CD1c-positive myeloid dendritic cell (primary cell): ENCODE results near the gene DPH1.
"Not testable (repeated sequence)": the region's sequence is repeated elsewhere in the genome, so short reads cannot be mapped to it uniquely, and the experiment has no call there.

ENCODE experiments used
- DNase-seq: peaks from one replicate; pipeline ENCODE4 v3.0.0-alpha.2; 2016; ENCODE audit errors: extremely low spot score

DPH1 gene

DNA sequence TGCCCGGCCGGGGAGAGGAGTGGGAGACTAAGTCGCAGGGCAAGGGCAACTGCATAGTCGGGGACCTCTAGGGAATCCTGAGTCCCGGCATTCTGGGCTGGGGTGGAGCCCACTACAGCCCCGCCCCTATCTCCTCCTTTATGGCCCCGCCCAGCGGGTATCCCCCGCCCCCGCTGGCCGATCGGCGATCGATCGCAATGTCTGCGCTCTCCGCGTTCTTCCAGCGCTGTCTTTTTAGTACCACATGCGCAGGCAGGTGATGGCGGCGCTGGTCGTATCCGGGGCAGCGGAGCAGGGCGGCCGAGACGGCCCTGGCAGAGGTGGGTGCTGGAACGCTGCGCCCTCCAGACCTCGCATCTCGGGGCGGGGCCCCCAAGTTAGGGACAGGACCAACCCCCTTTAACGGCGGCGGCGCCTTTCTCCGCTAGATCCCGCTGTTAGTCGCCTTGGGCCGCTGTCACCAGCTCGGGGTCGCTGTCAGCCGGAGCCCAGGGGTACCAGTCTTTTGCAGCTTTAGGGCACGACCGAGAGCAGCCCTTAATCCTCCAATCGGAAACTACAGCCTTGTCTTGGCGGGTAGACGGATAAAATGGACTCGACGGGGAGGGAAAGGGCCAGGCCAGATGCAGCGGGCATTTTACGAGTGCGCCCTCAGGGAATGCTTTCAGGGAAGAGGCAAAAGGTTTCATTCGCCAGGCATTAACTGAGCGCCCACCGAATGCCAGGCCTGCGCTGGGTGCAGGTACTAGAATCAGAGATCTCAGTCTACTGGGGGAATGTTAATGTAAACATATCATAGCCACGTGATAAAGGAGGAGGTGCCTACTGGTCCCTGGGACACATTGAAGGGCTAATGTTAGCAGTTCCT is at the start of gene DPH1:
TSS of gene DPH1 (plus strand) at position 243 of the 868 bp plus-strand sequence. CDS start at position 260, 17 bp downstream.
- peak; percentile 89 for DNase-seq

DNA sequence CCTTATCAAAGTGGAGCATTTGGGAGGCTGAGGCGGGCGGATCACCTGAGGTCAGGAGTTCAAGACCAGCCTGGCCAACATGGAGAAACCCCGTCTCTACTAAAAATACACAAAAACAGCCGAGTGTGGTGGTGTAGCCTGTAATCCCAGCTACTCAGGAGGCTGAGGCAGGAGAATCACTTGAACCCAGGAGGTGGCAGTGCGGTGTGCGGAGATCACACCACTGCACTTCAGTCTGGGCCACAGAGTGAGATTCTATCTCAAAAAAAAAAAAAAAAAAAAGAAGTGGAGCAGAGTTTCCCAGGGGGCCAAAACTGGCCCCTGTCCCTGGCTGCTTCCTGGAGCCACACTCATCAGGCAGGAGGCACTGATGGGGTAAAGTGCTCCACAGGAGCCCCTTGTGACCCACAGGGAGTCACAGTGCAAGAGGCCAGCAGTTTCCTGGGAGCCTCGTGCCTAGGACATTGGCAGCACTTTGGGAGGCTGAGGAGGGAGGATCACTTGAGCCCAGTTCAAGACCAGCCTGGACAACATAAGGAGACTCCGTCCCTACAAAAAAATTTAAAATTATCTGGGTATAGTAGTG is 49.2 kb upstream of the DPH1 start:
- no peak for DNase-seq

DNA sequence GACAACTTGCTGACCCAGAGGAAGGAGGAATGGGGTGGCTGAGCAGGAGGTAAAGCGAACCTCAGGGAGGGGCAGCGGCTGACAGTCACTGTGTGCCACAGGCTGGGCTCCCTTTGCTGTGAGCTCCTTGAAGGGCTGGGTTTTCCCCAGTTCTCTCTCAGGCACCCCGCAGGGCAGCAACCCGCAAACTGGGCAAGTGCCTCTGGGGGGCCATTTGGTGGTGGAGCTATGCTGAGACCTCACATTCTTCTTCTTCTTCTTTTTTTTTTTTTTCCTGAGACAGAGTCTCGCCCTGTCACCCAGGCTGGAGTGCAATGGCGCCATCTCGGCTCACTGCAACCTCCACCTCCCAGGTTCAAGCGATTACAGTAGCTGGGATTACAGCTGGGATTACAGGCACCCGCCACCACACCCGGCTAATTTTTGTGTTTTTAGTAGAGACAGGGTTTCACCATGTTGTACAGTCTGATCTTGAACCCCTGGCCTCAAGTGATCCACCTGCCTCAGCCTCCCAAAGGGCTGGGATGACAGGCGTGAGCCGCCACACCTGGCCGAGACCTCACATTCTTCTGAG is 47.1 kb upstream of the DPH1 start:
- not testable (repeated sequence) for DNase-seq

DNA sequence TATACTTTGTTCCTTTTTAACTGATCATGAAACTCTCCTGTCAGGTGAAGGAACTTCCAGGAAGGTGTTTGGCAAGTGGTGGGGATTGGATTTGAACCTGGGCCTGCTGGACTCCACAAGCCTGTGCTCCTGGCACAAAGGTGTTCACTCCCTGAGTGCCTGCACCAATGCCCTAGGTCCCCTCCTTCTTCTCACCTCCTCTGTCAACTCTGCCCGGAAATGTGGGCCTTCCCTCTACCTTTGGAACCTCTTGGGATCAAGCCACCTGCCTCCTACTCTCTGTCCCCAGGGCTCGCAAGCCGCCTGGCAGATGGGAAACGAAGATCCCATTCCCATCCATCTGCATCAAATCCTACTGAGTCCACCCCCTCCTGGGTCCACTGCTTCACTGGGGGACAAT is 44.9 kb upstream of the DPH1 start:
- no peak for DNase-seq

DNA sequence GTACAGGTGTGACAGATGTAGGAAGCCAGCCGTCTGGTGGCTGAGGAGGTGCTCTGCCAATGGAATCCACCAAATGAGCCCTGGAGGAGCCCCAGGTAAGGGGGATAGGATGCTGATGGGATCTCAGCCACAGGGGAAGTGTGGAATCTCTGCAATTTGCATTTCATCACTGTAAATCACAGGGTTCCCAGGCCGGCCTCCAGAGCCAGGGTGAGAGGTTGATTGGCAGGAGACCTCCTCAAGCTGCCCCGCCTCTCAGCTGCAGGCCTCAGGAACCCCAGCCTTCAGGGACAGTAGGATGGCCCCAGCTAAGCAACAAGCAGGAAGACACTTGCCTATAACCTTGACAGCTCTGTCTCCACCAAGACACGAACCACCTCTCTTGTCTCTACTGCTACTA is 44.3 kb upstream of the DPH1 start:
- no peak for DNase-seq

DNA sequence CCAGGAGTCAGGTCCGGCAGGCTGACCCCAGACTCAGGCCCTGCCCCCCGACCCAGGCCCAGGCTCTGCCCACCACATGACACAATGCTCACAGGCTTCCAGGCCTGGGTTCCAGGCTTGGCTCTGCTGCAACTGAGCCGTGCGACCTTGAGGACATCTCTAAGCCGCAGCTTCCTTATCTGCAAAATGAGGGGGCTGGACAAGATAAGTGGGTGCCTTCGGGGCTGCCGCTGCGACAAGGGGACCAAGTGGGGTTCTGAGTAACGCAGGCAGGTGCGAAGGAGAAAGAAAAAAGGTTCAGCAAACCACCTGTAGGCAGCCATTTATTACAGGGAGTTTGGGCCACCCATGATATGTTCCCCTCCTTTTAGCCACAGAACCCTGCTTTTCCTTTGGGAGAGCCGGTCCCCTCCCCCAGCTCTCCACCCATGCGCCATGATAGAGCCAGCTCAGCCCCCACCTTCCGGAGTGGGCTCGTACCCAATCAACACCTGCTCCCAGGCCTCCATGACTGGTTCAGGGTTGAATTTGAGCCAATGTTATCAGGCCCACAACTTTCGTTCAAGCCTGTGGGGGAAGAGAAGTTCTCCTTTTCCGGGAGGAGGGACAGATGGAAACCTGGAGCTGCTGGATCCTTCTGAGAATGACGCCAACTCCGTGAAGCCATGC is 43.0 kb upstream of the DPH1 start:
- DNase-seq, result no peak

DNA sequence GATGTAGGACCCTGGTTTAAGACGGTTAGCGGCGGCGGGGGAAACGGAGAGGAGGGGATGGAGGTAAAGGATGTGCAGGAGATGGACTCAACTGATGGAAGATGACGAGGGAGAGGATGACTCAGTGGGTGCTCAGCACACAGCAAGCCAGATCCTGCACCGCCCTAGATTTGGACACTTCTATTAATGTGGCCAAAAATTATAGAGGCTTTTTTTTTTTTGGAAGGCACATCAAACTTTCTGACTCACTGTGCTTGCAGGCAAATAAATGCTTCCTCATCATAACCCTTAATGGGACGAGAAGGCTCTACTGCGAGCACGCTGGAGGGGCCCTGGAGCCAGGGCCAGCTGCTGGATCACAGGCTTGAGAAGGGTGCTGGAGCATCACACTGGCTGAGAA is 40.8 kb upstream of the DPH1 start:
- no peak for DNase-seq

DNA sequence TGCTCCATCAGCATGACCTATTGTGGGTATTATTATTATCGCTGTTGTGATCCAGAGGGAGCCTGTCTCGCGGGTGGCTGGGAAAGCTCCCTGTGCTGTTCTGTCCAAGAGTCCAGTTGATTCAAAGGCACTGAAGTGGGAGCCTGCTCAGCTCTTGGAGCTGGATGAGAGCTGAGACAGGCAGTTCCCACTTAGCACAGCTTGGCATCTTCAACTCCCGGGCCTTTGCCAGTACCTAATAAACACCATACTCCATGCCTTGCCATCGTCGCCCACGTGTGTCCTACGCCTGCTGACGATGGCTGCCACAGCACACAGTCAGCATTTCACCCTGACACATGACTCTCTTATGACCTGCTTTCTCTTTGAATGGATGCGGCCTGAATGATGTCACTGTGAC is 37.4 kb upstream of the DPH1 start:
- DNase-seq, result no peak

DNA sequence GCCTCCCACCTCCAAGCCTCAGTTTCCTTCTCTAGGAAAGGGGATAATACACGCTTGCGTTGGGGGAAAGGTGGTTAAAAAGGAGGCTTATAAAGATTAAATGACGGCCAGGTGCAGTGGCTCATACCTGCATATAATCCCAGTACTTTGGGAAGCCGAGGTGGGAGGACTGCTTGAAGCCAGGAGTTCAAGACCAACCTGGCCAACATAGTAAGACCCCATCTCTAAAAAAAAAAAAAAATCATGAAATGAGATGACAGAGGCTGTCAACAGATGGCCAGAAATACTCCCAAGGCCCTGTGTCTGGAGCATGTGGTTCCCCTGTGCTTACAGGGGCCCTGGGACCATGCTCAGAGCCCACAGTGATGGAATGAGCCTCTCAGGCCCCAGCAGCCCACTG is 35.2 kb upstream of the DPH1 start:
- no peak for DNase-seq

DNA sequence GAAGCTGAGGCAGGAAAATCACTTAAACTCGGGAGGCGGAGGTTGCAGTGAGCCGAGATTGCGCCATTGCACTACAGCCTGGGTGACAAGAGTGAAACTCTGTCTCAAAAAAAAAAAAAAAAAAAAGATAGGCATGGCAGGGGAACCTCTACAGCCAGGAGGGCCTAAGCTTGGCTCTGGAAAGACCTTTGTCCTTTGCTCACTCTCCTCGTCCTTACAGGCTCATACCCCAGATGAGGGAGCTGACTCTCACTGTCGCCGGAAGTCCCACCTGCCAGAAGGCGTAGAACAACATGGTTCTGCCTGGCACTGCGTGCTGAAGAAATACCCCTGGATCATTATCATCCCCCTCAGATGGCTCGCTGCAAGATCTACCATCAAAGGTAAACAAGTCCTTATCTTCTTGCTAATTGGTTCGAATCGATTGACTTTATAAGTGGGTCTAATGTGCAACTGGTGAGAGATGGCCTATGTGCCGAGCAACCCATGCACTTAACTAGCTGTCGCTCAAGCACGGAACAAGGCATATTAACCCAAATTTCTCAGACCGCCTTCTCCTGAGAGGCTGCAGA is 34.5 kb upstream of the DPH1 start:
- DNase-seq, result no peak

DNA sequence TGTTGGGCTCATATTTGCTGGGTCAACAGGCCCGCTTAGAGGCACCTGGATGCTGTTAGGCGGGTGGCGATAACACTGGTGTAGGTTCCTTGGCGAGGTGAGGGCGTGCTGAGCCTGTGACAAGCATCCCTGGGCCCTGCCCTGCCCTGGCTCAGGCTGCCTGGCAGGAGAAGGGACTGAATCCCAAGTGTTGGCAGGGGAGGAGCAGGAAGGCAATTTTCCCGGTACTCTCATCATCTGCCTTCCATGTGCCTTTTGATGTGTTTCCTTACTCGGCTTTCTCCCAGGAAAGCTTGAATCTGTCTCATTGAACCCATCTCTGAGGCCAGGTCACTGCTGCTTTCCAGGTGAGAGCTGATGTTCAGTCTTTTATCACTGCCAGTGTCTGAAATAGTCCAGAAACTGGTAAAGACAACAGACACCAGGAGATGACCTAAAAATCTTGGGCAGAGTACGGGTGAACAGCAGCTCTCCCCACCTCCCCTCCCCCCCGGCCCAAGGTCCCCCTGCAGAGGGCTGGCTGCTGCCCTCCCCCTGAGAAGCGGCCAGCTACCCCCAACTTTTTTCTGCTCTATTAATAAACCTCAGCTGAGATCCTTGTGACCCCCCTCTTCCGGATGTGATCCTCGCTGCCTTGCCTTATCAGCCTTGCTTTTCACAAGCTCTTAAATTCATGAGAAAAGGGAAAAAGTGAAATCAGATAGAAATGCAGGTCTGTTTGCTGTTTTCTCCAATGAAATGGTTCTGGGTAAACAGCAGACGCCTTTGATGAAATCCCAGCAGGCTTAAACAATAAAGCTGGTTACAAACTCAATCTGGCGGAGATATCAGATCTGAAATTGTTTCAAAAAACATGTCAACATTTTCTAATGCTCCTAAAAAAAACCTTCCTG is 33.8 kb upstream of the DPH1 start:
- no peak for DNase-seq

DNA sequence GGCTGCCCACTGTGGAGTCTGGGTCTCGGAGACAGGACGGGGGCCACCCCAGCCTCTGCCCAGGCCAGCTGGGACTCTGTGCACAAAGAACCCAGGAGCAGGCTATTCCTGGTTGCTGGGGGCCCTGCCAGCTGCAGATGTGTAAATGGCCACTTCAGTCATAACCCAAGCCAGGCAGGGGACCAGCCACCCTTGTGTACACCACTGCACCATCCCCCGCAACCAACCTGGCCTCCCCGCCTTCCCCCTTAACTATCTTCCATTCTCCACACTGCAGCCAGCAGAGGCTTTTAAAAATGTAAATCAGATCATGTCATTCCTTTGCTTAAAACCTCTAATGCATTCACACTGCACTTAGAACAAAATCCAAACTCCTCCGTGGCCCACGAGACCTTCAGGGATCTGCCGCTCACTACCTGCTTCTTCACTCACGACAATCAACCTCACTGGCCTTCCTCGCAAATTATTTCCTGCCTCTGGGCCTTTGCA is 33.1 kb upstream of the DPH1 start:
- no peak for DNase-seq

DNA sequence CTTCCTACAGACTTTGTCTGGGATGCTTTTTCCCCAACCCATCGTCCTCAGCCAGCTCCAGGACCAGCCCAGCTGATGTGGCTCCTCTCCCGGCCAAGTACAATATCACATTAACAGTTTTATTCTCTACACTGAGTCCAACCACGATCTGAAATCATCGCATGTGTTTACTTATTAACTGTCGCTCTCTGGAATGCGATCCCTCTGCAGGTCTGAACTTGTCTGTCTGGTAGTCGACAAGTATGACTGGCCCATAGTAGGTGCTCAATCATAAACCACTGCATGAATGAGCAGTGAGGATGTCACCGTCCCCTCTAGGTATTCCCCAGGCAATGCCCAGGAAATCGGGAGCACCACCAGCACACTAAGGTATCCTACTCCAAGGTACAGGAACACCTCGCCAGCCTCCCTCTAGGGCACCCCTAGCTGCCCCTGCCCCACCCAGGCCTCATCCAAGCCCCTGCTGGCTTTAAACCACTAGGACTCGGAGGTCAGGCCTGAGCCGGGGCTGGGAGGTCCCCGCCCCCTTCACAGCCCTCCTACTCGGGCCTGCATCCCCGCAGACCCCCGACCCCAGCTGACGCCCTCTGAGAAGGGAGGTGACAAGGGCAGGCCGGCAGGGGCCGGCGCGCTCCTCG is 32.5 kb upstream of the DPH1 start:
- DNase-seq, result no peak

DNA sequence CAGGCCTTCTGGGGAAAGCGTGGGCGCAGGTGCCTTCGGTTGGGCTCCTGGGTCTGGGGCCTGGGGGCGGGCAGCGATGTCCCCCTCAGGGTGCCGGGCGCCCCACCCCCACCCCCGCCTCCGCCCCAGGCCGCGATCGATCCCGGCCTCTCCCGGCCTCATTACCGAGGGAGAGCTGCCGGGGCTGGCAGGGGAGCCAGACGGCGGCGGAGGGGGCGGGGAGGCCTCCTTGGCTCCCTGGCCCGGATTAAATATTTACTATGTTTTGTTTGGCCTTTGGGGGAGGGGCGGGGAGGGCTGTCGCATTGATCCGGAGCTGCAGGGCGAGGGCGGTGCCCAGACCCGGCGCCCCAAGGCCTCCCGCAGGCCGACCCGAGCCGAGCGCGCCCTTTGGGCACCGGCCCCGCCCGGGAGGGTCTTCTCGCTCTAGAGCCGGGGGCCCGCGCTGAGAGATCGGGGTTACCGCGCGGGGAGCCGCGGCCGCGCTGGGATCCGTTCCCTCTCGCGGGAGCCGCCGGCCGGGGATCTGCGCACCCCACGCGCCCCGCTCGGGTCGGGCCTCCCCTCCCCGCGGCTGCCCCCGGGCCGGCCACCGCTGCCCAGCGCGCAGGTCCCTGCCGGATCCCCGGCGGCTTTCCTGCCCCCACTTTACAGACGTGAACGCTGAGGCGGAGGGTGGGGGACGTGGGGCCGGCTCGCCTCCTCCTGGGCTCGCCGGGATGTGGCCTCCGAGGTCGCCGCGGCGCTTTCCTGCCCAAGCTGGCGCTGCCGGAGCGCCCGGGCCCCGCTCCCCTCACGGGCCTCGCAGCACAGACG is 31.8 kb upstream of the DPH1 start:
- no peak for DNase-seq

DNA sequence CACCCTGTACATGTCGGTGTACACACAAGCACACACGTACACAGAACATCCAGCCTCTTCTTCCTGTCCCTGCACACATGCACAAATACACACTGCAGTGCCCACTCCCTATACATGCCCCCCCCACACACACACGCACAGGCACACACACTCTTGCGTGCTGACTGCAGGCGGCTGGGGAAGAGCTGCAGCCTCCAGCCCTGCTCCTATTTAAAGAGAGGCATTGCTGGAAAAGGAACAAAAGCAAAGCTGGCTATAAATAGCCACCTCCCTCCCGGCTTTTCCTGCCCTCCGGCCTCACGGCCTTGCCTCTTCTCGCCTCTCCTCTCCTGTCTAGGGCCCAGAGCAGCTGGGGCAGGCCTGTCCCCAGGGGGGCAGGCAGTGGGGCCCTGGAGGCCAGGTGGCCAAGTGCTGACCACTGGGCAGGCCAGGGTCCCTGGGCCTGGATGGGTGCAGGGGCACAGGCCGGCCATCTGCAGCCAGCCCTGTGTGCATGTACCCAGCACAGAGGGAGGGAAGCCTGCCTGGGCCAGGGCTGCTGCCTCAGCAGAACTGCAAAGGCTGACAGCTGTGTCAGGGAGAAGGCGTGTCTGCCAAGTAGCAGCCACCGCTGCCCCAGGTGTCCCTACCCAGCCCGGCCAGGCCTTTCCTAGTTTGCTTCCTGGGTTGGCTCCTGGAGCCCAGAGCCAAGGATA is 30.2 kb upstream of the DPH1 start:
- DNase-seq, result no peak

DNA sequence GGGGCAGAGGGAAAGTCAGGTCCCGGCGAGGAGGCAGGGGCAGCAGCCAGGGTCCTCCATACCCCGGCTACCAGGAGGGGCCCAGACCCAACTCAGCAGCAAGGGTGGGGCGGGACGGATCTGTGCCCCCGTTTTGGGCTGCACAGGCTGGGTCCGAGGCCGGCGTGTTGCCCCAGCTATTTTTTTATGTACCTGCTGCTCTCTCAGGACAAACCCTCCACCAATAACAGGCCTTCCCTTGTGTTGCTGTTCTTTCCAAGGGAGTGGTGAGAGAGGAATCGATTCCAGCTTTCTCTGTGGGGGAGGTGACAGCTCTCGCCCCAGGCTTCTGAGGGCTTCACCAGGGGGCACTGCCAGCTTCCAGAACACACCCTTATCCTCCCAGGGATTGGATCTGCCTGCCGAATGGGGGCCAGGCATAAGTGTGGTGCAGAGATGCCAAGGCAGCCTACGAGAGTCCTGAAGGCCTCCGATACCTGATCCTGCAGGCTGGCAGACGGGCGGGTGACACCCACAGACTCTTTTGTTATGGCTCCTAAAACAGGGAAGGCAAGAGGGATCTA is 27.1 kb upstream of the DPH1 start:
- DNase-seq, result no peak

DNA sequence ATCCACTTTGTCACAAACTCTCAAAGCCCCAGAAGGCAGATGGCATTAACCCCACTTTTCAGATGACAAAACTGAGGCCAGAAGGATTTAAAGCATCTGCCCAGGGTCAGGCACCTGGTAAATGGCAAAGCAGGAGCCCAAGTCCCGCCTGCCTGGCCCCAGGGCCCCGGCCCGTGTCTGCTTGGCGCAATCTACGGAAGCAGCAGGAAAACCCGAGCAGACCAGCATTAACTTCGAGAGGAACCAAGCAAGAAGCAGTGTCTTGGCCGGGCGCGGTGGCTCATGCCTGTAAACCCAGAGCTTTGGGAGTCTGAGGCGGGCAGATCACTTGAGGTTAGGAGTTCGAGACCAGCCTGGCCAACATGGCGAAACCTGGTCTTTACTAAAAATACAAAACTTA is 26.4 kb upstream of the DPH1 start:
- DNase-seq, result no peak

DNA sequence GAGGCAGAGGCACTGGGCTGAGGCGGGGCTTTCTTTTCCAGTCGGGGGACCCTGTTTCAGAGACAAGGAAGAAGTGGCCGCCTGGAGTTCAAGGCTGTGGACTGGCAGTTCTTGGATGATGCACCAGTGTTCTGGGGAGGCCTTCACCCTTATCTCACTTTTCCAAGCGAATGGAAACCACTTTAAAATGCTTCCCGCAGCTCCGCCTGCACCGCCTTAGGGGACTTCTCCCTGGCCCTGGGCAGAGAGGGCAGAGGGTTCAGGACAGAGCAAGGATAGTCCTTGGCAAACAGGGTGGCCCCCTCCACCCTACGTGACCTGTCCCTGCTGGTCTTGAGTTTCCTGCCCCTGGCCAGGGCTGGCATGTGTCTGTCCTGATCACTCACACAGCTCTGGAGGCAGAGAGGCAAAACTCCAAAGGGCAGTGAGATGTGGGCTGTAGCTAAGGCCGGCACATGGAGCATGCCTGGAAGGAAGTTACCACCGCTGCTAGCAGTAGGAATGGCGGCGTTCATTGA is 25.5 kb upstream of the DPH1 start:
- no peak for DNase-seq
